ENCODE results near the gene ASB18. TPM values are rescaled to one million over a fixed set of nuclear protein-coding genes. Genes with fewer than 3 reads are reported as not detected.

Gene ASB18
- total RNA-seq, 1 experiment from 2014 or later, result not detected

DNA sequence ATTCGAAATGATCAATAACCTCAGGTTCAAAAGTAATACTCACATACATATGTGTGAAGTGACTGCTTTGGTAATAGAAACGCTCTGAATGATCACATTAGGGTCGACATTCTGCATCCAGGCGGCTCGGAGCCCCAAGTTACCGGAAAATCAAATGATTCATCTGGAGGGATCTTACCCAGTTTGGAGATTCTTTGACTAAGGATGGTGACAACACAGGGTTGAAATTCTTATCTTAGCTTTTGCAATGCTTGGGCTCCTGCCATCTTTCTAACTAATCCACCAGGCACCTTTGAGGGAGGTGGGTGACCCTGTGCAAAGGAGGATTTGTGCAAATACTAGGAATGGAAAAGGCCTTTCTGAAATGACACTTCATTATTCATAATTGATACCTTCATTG, 106.8 kb downstream of the ASB18 start:
- H3K27me3 Mint-ChIP-seq (ENCODE audit: low read depth), result peaks cover 83% of the 10 kb centered on the region
- no peak overlapping the region for H3K27ac Mint-ChIP-seq
- DNase-seq (ENCODE audit: low spot score) (no peak), ATAC-seq (no peak)
- H3K9me3 Mint-ChIP-seq, result peaks cover 13% of the 10 kb centered on the region
- TF ChIP-seq, protein P1, sequence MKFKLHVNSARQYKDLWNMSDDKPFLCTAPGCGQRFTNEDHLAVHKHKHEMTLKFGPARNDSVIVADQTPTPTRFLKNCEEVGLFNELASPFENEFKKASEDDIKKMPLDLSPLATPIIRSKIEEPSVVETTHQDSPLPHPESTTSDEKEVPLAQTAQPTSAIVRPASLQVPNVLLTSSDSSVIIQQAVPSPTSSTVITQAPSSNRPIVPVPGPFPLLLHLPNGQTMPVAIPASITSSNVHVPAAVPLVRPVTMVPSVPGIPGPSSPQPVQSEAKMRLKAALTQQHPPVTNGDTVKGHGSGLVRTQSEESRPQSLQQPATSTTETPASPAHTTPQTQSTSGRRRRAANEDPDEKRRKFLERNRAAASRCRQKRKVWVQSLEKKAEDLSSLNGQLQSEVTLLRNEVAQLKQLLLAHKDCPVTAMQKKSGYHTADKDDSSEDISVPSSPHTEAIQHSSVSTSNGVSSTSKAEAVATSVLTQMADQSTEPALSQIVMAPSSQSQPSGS (CRISPR knock-in tag; IDR thresholded peaks at IDR 0.05; ENCODE audit: borderline replicate concordance, low read depth), result no peak
- TF ChIP-seq, protein P2, sequence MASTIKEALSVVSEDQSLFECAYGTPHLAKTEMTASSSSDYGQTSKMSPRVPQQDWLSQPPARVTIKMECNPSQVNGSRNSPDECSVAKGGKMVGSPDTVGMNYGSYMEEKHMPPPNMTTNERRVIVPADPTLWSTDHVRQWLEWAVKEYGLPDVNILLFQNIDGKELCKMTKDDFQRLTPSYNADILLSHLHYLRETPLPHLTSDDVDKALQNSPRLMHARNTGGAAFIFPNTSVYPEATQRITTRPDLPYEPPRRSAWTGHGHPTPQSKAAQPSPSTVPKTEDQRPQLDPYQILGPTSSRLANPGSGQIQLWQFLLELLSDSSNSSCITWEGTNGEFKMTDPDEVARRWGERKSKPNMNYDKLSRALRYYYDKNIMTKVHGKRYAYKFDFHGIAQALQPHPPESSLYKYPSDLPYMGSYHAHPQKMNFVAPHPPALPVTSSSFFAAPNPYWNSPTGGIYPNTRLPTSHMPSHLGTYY (CRISPR knock-in tag; IDR thresholded peaks at IDR 0.05), result no peak
- TF ChIP-seq ZNF396 (CRISPR knock-in tag; IDR thresholded peaks at IDR 0.05; ENCODE audit: borderline replicate concordance), result no peak
- no peak for TF ChIP-seq TEAD4 (CRISPR knock-in tag; IDR thresholded peaks at IDR 0.05)
- no peak for TF ChIP-seq JAZF1 (CRISPR knock-in tag; IDR thresholded peaks at IDR 0.05)
- no peak for TF ChIP-seq EMX1 (CRISPR knock-in tag; IDR thresholded peaks at IDR 0.05)
- TF ChIP-seq PREB (CRISPR knock-in tag; IDR thresholded peaks at IDR 0.05; ENCODE audit: borderline replicate concordance), result no peak
- TF ChIP-seq ATF1 (CRISPR knock-in tag; IDR thresholded peaks at IDR 0.05), result no peak
- no peak for TF ChIP-seq SP1 (CRISPR knock-in tag; conservative IDR thresholded peaks at IDR 0.05)
- no peak for TF ChIP-seq SOX15 (CRISPR knock-in tag; IDR thresholded peaks at IDR 0.05)
- TF ChIP-seq, protein P3, sequence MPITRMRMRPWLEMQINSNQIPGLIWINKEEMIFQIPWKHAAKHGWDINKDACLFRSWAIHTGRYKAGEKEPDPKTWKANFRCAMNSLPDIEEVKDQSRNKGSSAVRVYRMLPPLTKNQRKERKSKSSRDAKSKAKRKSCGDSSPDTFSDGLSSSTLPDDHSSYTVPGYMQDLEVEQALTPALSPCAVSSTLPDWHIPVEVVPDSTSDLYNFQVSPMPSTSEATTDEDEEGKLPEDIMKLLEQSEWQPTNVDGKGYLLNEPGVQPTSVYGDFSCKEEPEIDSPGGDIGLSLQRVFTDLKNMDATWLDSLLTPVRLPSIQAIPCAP (CRISPR knock-in tag; IDR thresholded peaks at IDR 0.05), result no peak
- TF ChIP-seq ZNF671 (CRISPR knock-in tag; IDR thresholded peaks at IDR 0.05), result no peak
- TF ChIP-seq ESRRA (CRISPR knock-in tag; IDR thresholded peaks at IDR 0.05; ENCODE audit: borderline replicate concordance), result no peak
- TF ChIP-seq, protein P4, sequence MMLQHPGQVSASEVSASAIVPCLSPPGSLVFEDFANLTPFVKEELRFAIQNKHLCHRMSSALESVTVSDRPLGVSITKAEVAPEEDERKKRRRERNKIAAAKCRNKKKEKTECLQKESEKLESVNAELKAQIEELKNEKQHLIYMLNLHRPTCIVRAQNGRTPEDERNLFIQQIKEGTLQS (CRISPR knock-in tag; conservative IDR thresholded peaks at IDR 0.05), result no peak
- no peak for TF ChIP-seq AFF4 (CRISPR knock-in tag; IDR thresholded peaks at IDR 0.05; ENCODE audit: borderline replicate concordance)
- TF ChIP-seq ZNF263 (CRISPR knock-in tag; IDR thresholded peaks at IDR 0.05; ENCODE audit: low read depth), result no peak
- no peak for TF ChIP-seq E2F4 (CRISPR knock-in tag; IDR thresholded peaks at IDR 0.05; ENCODE audit: borderline replicate concordance, low read depth)
- H3K4me1 Mint-ChIP-seq, result peaks cover 36% of the 10 kb centered on the region
- peaks cover 9% of the 10 kb centered on the region for H3K36me3 Mint-ChIP-seq
- no peak overlapping the region for H3K4me3 Mint-ChIP-seq
- CTCF ChIA-PET, result no interaction called here
- POLR2A ChIA-PET, result no interaction called here

Data from WTC11 (cell line).